Urothelium cell line (cell line): ENCODE data around the gene MAN1C1.
"Not testable (repeated sequence)": the region's sequence is repeated elsewhere in the genome, so short reads cannot be mapped to it uniquely, and the experiment has no call there.

ENCODE experiments used
- DNase-seq: peaks from one replicate; pipeline ENCODE4 v3.0.0; 2011; ENCODE audit warnings: low spot score, mixed read lengths
- FAIRE-seq: peaks from 2 replicates; lab custom pipeline; 2011; peaks lifted over from hg19 to GRCh38; lab: Jason Lieb, UNC

MAN1C1 gene

GRCh38 chr1:25629836-25630235, 13.2 kb downstream of the MAN1C1 start:
- FAIRE-seq (no peak), DNase-seq (no peak)

DNA sequence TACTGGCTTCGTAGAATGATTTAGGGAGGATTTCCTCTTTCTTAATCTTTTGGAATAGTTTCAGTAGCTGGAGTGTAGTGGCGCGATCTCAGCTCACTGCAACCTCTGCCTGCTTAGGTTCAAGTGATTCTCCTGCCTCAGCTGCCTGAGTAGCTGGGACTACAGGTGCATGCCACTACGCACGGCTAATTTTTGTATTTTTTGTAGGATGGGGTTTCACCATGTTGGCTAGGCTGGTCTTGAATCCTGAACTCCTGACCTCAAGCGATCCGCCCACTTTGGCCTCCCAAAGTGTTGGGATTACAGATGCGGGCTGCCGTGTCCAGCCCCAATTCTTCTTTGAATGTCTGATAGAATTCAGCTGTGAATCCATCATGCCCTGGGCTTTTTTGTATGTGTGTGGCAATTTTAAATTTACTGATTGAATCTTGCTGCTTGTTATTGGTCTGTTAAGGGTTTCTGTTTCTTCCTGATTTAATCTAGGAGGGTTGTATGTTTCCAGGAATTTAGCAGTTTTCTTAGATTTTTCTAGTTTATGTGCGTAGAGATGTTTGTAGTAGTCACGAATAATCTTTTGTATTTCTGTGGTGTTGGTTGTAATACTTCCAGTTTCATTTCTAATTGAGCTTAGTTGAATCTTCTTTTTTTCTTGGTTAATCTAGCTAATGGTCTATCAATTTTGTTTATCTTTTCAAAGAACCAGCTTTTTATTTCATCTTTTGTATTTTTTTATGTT, 15.3 kb downstream of the MAN1C1 start:
- DNase-seq (no peak), FAIRE-seq (no peak)

GRCh38 chr1:25634066-25634465, 17.5 kb downstream of the MAN1C1 start:
- DNase-seq (no peak), FAIRE-seq (no peak)

GRCh38 chr1:25634896-25635295, 18.3 kb downstream of the MAN1C1 start:
- DNase-seq (no peak), FAIRE-seq (no peak)

GRCh38 chr1:25636141-25636540, 19.6 kb downstream of the MAN1C1 start:
- DNase-seq, FAIRE-seq: not testable (repeated sequence)

DNA sequence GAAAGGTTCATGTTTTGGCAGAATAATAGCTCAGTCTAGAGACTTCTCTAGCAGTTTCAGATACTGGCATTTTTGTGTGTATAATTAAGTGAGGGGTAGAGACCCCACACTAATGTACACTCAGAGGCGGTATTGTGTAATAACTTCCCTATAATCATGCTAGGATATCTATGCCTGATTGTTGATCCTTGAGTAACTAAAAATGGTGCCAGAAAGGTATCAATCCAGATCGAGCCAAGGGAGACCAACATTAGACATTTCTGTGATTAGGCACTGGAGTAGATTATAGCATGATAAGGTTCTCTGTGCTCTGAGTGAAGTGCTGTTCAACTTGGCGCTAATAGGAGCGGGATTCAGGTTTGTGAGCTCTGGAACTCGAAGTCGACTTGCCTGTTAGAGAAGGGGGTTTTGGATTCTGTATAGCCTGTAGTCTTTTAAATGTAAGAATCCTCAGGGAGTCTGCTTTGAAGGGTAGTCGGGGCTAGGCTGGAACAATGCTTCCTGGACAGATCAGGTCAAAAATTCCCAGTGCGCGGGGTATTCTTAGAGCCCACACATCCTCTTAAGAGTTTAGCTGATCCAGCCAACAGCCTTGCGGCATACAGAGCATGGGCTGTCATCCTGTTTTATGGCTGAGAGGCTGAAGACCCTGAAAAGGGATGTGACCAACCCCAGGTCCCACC, 24.2 kb downstream of the MAN1C1 start:
- DNase-seq (peak; percentile 1), FAIRE-seq (no peak)

DNA sequence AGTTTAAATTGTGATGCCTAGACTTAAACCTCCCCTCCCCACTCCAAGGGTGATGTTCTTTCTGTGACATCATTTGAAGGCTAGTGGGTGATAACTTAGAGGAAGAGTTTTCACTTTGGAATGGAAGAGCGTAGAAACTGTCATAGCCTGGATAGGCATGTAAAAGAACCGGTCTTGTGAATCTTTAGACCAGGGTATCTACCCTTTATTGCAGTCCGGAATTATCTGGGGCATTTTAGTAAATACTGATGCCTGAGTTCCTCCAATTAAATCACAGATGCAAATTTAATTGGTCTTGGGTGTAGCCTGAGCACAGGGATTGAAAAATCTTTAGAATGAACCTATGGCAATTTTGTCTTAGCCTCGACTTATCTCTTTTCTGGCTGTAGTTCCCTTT, 24.7 kb downstream of the MAN1C1 start:
- DNase-seq = no peak
- FAIRE-seq = no peak

DNA sequence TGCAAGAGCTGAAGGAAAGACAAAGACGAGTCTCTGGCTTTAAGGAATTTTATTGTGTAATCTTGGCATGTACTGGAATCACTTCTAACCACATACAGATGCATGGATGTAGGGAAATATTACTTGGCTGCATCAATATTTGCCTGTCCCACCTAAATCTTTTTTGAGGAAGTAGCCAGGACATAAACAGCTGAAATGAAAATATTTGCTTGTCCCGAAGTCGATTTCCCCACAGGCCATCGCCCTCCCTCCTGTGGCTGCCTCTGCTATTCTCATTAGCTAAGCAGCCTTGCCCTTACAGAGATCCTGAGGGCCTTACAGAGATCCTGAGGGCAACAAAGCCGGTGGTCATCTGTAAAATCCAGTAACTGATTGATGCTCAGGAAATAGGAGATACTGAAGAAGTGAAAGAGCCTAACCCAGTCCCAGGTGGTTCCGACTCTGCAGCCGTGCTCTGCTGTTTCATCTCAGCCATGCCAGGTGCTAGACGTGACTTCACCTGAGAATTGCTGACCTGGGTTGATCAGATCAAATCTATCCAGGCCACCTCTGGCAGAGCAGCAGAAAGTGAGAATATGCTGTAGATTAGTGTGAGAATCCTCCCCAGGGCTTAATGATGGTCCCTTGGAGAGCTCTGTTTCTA, 25.5 kb downstream of the MAN1C1 start:
- DNase-seq (peak; percentile 3), FAIRE-seq (no peak)

DNA sequence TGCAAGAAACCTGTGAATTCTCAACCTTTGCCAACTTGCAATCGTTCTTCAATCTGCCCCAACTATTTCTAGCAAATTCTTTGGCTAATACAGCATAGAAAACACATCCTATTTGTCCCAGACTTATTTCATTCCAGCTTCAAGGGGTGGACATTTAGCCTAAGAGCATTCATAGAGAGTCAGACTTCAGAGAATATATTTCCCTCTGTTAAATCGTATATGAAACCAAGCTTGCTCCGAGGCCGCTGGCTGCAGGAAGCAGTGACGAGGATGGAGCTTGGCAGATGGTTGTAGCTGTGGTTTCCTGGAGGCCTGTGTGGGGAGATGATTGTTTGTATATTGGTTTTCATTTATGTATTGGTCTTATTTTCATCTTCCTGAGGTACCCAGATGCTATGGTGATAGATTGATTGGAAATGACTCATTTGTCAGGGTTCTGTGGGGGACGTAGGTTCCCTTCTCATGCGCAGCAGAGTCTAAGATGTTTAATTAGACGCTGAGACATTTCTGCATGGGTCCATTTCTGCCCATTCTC, 26.1 kb downstream of the MAN1C1 start:
- FAIRE-seq (no peak), DNase-seq (peak; percentile 0)

- FAIRE-seq (no peak), DNase-seq (no peak)
Measured at GRCh38 chr1:25643929-25644328, 27.3 kb downstream of the MAN1C1 start.

GRCh38 chr1:25644962-25645361, 28.4 kb downstream of the MAN1C1 start:
- FAIRE-seq (no peak), DNase-seq (peak; percentile 0)

DNA sequence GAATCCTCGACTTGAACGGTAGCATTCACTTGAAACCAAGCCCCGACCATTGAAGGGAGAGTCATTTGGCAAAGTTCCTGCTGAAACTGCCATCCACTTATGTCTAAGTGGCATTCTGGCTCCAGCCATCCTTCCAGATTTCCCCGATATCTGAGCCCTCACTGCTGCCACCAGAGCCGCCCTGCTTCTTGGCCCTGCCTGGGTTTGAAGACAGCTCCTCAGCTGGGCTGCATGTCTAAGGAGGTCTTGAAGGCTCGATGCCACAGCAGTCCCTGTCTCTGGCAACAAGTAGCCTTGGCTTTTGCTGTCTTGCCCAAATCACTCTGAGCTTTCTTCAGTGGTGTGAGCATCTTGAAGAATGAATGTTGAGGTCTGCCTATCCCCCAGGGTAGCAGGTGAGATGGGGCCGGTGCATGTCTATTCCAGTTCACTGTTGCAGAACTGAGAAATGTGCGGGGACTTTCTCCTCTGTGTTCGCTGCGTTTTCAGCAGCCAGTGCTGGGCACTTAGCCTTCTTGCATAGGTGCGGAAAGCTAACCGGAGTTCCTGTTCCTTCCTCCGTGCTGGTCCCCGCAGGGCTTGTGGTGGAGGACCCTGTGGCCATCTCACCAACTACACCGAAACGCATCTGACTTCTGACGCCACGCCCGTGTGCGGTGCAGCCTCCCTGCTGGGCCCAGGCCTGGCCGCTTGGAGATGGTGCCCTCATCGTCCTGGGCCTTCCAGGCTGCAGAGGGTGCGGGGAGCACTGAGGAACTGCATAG, 29.2 kb downstream of the MAN1C1 start:
- DNase-seq (peak; percentile 0), FAIRE-seq (no peak)

DNA sequence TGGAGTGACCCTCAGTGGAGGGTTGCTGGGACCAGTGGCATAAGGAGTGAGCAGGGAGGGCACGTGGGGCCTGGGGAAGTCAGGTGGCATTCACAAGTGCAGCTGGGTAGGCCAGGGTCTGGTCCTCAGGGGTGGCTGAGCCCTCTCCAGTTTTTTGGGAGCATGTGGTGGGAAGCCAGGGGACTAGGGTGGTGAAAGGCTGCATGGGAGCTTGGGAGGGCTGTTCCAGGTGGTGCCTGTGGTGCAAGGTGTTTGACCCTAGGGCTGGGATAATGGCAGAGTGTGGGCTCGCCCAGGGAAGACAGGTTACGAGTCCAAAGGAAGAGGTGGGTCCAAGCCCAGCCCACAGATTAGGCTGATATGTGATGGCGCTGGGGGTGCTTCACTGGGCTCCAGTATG, 30.5 kb downstream of the MAN1C1 start:
- FAIRE-seq = no peak

GRCh38 chr1:25647863-25648262, 31.3 kb downstream of the MAN1C1 start:
- FAIRE-seq = no peak
- DNase-seq = peak; percentile 0

More for the DNA sequence above, 30.5 kb downstream of the MAN1C1 start:
- DNase-seq = peak; percentile 1

- FAIRE-seq (no peak), DNase-seq (peak; percentile 2)
Measured at GRCh38 chr1:25648681-25649440, 32.3 kb downstream of the MAN1C1 start.

- DNase-seq (peak; percentile 1), FAIRE-seq (no peak)
Measured at GRCh38 chr1:25649505-25650288, 33.1 kb downstream of the MAN1C1 start.

GRCh38 chr1:25650289-25650576, 33.6 kb downstream of the MAN1C1 start:
- DNase-seq (peak; percentile 0), FAIRE-seq (no peak)

DNA sequence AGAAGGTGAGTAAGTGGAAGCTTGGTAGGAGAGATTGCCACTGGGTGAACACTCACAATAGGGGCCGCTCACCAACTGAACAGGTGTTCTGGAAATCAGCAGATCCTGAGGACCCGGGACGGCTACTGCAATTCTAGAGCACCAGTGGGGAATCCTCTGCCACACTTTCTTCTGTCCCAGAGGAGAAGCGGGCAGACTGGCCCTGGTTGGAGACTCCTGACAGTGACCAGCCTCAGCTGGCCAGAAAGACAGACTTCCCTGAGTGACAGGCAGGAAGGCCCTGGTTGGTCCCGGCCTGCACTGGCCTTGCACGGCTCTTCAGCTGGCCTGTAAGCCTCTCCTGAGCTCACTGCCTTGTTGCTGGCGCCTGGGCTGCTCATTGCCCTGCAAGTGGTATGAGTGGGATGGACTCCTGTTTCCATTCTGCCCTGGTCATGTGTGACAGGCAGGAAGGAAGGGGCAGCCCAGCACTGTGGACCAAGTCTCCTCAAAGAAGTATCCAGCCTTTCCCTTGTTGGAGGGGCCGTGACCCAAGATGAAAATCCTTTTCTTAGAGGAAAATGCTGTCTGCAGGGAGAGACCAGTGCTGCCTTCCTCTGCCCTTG, 34.5 kb downstream of the MAN1C1 start:
- DNase-seq (peak; percentile 1), FAIRE-seq (no peak)
